Measurements from ENCODE around the gene DCAF5. TPM values are rescaled to one million over a fixed set of nuclear protein-coding genes. Genes with fewer than 3 reads are reported as not detected.

DCAF5 gene
- total and polyA plus RNA-seq, 12 donors, result 19.9 to 48.0 (median 33.4) TPM

GRCh38 chr14:69152181-69152901 is 578 bp downstream of the DCAF5 start:
- intact Hi-C loops (cut with DNase I), result no loop called here
- DNase-seq, result peak in 2 of 7 donors; percentile 35 to 65
- WGBS, 4 donors, result 0 to 2% (median 1%) methylated on average over 21 to 38 of the region's 38 CpGs

GRCh38 chr14:69151458-69152180 is 1.3 kb downstream of the DCAF5 start:
- 0 to 1% (median 0%) methylated on average over 9 to 57 of the region's 57 CpGs for WGBS, 4 donors
- TF ChIP-seq CTCF (IDR thresholded peaks at IDR 0.05) (peak in 5 of 6 experiments; percentile 22 to 58 (median 42)), POLR2A (IDR thresholded peaks at IDR 0.05) (peak in 1 of 2 donors; percentile 9)
- Histone ChIP-seq H3K9me3 (replicated peaks in 1 of 3) (no peaks in the 10 kb centered on the region), H3K27me3 (no peaks in the 10 kb centered on the region), H3K4me1 (replicated peaks in 1 of 2) (peaks cover 0 to 38% of the 10 kb centered on the region in 2 donors), H3K27ac (peak overlapping the region; percentile 65 to 98 (median 95)), H3K36me3 (replicated peaks in 1 of 2) (peaks cover 0 to 5% of the 10 kb centered on the region in 2 donors), H3K4me3 (peak overlapping the region; percentile 62 to 92 (median 80))
- DNase-seq, result peak; percentile 72 to 83 (median 77)
- intact Hi-C loops (cut with DNase I), result no loop called here

More at GRCh38 chr14:69152181-69152901, 578 bp downstream of the DCAF5 start:
- Histone ChIP-seq H3K36me3 (replicated peaks in 1 of 2) (peaks cover 0 to 5% of the 10 kb centered on the region in 2 donors), H3K9me3 (replicated peaks in 1 of 3) (no peaks in the 10 kb centered on the region), H3K4me1 (replicated peaks in 1 of 2) (peaks cover 0 to 31% of the 10 kb centered on the region in 2 donors), H3K27ac (peak overlapping the region; percentile 65 to 98 (median 95)), H3K27me3 (no peaks in the 10 kb centered on the region), H3K4me3 (peak overlapping the region; percentile 62 to 92 (median 80))
- TF ChIP-seq CTCF (IDR thresholded peaks at IDR 0.05) (no peak), POLR2A (IDR thresholded peaks at IDR 0.05) (no peak)

- no peak overlapping the region for H3K4me3 ChIP-seq
- peak overlapping the region in 4 of 5 donors; percentile 9 to 14 (median 10) for H3K27ac ChIP-seq
- H3K9me3 ChIP-seq (replicated peaks in 1 of 3), result no peaks in the 10 kb centered on the region
- peaks cover 0 to 5% of the 10 kb centered on the region in 2 donors for H3K36me3 ChIP-seq (replicated peaks in 1 of 2)
- no peak for TF ChIP-seq CTCF (IDR thresholded peaks at IDR 0.05)
- TF ChIP-seq POLR2A (IDR thresholded peaks at IDR 0.05), result no peak
- H3K27me3 ChIP-seq, result no peaks in the 10 kb centered on the region
- H3K4me1 ChIP-seq (replicated peaks in 1 of 2), result peaks cover 6 to 56% of the 10 kb centered on the region in 2 donors
- DNase-seq, result no peak
- intact Hi-C loops (cut with DNase I), result no loop called here
- 37 to 48% (median 45%) methylated on average over 2 of the region's 2 CpGs for WGBS, 4 donors
These were observed 3.3 kb downstream of the DCAF5 start for GRCh38 chr14:69149461-69150244.

GRCh38 chr14:69142101-69142500 is 10.8 kb downstream of the DCAF5 start:
- no peak for DNase-seq
- H3K36me3 ChIP-seq (replicated peaks in 1 of 2), result no peaks in the 10 kb centered on the region
- 87 to 92% (median 91%) methylated on average over 5 of the region's 5 CpGs for WGBS, 4 donors
- intact Hi-C loops (cut with DNase I), result no loop called here
- H3K27ac ChIP-seq, result no peak overlapping the region
- H3K4me3 ChIP-seq, result no peak overlapping the region
- peaks cover 25 to 43% of the 10 kb centered on the region in 2 donors for H3K4me1 ChIP-seq (replicated peaks in 1 of 2)
- no peaks in the 10 kb centered on the region for H3K9me3 ChIP-seq (replicated peaks in 1 of 3)
- H3K27me3 ChIP-seq, result no peaks in the 10 kb centered on the region
- TF ChIP-seq CTCF (IDR thresholded peaks at IDR 0.05) (no peak), POLR2A (IDR thresholded peaks at IDR 0.05) (no peak)
